WTC11 (cell line): ENCODE measurements around the gene MMS19.

Source experiments
- NR1H2 ChIP-seq: sonication (generic); formaldehyde crosslinking; IDR thresholded peaks from 2 replicates; pipeline ENCODE4 v1.9.0; 2021; ENCODE audit warnings: mild to moderate bottlenecking, moderate library complexity, missing genetic modification reagents
- NR2C2 ChIP-seq: sonication (generic); formaldehyde crosslinking; IDR thresholded peaks from 2 replicates; pipeline ENCODE4 v1.8.0; 2022; ENCODE audit warnings: mild to moderate bottlenecking, missing genetic modification reagents

GRCh38 chr10:97540669-97541500 is 42.7 kb upstream of the MMS19 start:
- no peak for TF ChIP-seq NR1H2 (CRISPR knock-in tag)
- no peak for TF ChIP-seq NR2C2 (CRISPR knock-in tag)
